PC-9 (cell line): ENCODE measurements around the gene SPOP. TPM values are rescaled to one million over a fixed set of nuclear protein-coding genes. Genes with fewer than 3 reads are reported as not detected.

Experiments used
- BruUV-seq: library from RNA; stranded (reverse); fragments of 400-500 nt; replicated peaks from 2 replicates; lab custom pipeline; 2021; lab: Mats Ljungman, UMichigan
- CTCF ChIA-PET: fragments of 300-600 bp; sonication (Branson Sonifier 250); formaldehyde crosslinking; loops from one replicate; lab custom pipeline; 2022; ENCODE audit warnings: antibody characterized with exemption; lab: Charles Lee
- POLR2A ChIA-PET: fragments of 300-600 bp; sonication (Branson Sonifier 250); formaldehyde crosslinking; loops from one replicate; lab custom pipeline; 2022; ENCODE audit warnings: antibody characterized with exemption; ENCODE audit not compliant: unreplicated experiment; lab: Charles Lee
- DNase-seq, 2 experiments: peaks; one replicate each; pipeline versions ENCODE4 v3.0.0 to v3.0.0-alpha.2; 2015 to 2022; ENCODE audit warnings: mixed read lengths in 1 of 2
- H2AFZ ChIP-seq: fragments of 200-600 bp; sonication (generic); 2 replicates; pipeline ENCODE4 v1.8.1; 2017; ENCODE audit warnings: antibody characterized with exemption
- H3F3A ChIP-seq: fragments of 200-600 bp; sonication (generic); 2 replicates; pipeline ENCODE4 v1.8.1; 2017; ENCODE audit warnings: antibody characterized with exemption, mild to moderate bottlenecking, low read depth; ENCODE audit not compliant: insufficient read depth
- H3K27ac ChIP-seq: fragments of 200-600 bp; sonication (generic); 2 replicates; pipeline ENCODE4 v1.6.1; 2016; ENCODE audit warnings: mixed run types
- H3K27me3 ChIP-seq: fragments of 200-600 bp; sonication (generic); 2 replicates; pipeline ENCODE4 v1.6.1; 2016; ENCODE audit warnings: low read depth, mixed run types; ENCODE audit not compliant: insufficient read depth
- H3K36me3 ChIP-seq: fragments of 200-600 bp; sonication (generic); 2 replicates; pipeline ENCODE4 v1.6.1; 2016; ENCODE audit warnings: low read depth, mixed run types
- H3K4me1 ChIP-seq: fragments of 200-600 bp; sonication (generic); replicated peaks from 2 replicates; pipeline ENCODE4 v1.6.1; 2016; ENCODE audit warnings: mixed run types; ENCODE audit not compliant: insufficient read depth
- H3K4me2 ChIP-seq: fragments of 200-600 bp; sonication (generic); 2 replicates; pipeline ENCODE4 v1.6.1; 2017; ENCODE audit warnings: mixed run types
- H3K4me3 ChIP-seq: fragments of 200-600 bp; sonication (generic); 2 replicates; pipeline ENCODE4 v1.6.1; 2016; ENCODE audit warnings: mixed run types
- H3K79me2 ChIP-seq: fragments of 200-600 bp; sonication (generic); 2 replicates; pipeline ENCODE4 v1.6.1; 2017; ENCODE audit warnings: low read depth, mixed run types
- H3K9me2 ChIP-seq: fragments of 200-600 bp; sonication (generic); 2 replicates; pipeline ENCODE4 v1.8.1; 2017; ENCODE audit warnings: mild to moderate bottlenecking; ENCODE audit not compliant: insufficient read depth
- H3K9me3 ChIP-seq: fragments of 200-600 bp; sonication (generic); 2 replicates; pipeline ENCODE4 v1.8.1; 2016; ENCODE audit warnings: low read depth; ENCODE audit not compliant: insufficient read depth
- H4K20me1 ChIP-seq: fragments of 200-600 bp; sonication (generic); 2 replicates; pipeline ENCODE4 v1.8.1; 2017; ENCODE audit not compliant: insufficient read depth
- EZH2 ChIP-seq: fragments of 200-600 bp; sonication (generic); IDR thresholded peaks from 2 replicates; pipeline ENCODE4 v1.8.0; 2017; ENCODE audit warnings: antibody characterized with exemption, low read depth
- intact Hi-C: fragments of 100-400 bp; cut with micrococcal nuclease; formaldehyde crosslinking; loops from one replicate; pipeline ENCODE4 v1.10.0; 2022; ENCODE audit not compliant: unreplicated experiment
- total RNA-seq: library from RNA; stranded (reverse); gene quantifications from 2 replicates; pipeline ENCODE4 v1.2.3, GENCODE V29; 2021
- TF ChIP-seq, protein P1 (sequence below): fragments of 200-600 bp; sonication (generic); conservative IDR thresholded peaks from 2 replicates; pipeline ENCODE4 v1.6.1; 2017; ENCODE audit warnings: mixed run types, antibody characterized with exemption, mild to moderate bottlenecking, moderate library complexity

Gene SPOP
- total RNA-seq, 1 experiment from 2014 or later, result 41.7 TPM

DNA sequence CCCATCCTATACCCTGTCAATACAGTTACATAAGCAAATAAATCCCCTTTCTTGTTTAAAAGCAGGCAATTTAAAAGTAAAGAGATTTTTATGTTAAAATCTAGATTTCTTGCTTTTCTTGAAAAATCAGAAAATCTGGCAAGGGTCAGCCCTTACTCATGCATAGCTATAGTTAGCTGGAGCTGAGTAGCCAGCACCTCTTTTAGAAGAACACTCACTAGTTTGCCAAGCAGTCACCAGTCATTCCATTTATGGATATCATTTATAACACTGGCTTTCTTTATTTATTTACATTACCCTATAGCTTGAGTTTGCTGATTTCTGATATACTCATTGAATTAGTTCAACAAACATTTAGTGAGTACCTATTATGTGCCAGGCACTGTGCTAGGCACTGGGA, 56.5 kb downstream of the SPOP start:
- TF ChIP-seq EZH2, result no peak
- TF ChIP-seq, protein P1, sequence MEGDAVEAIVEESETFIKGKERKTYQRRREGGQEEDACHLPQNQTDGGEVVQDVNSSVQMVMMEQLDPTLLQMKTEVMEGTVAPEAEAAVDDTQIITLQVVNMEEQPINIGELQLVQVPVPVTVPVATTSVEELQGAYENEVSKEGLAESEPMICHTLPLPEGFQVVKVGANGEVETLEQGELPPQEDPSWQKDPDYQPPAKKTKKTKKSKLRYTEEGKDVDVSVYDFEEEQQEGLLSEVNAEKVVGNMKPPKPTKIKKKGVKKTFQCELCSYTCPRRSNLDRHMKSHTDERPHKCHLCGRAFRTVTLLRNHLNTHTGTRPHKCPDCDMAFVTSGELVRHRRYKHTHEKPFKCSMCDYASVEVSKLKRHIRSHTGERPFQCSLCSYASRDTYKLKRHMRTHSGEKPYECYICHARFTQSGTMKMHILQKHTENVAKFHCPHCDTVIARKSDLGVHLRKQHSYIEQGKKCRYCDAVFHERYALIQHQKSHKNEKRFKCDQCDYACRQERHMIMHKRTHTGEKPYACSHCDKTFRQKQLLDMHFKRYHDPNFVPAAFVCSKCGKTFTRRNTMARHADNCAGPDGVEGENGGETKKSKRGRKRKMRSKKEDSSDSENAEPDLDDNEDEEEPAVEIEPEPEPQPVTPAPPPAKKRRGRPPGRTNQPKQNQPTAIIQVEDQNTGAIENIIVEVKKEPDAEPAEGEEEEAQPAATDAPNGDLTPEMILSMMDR, result no peak
- no peak overlapping the region for H2AFZ ChIP-seq
- H3K27me3 ChIP-seq, result no peaks in the 10 kb centered on the region
- ChIA-PET POLR2A (no interaction called here), CTCF (no interaction called here)
- intact Hi-C loops, result loop anchor here (10.0 kb wide), 1 partner anchor 53 kb away; the partner anchor contains the start of gene SPOP
- H3K4me3 ChIP-seq, result no peak overlapping the region
- H3K9me2 ChIP-seq, result no peaks in the 10 kb centered on the region
- no peaks in the 10 kb centered on the region for H3K79me2 ChIP-seq
- peaks cover 30% of the 10 kb centered on the region; the same call in 1 of the 2 replicates for H4K20me1 ChIP-seq
- no peak for DNase-seq
- no peaks in the 10 kb centered on the region for H3K9me3 ChIP-seq
- no TSS peak for BruUV-seq
- H3K27ac ChIP-seq, result no peak overlapping the region
- H3F3A ChIP-seq, result 0 out of 2 replicates have a peak, but pooled peaks cover 2% of the 10 kb centered on the region
- H3K4me1 ChIP-seq, result no peaks in the 10 kb centered on the region
- H3K36me3 ChIP-seq, result peaks cover 23% of the 10 kb centered on the region
- no peak overlapping the region for H3K4me2 ChIP-seq

DNA sequence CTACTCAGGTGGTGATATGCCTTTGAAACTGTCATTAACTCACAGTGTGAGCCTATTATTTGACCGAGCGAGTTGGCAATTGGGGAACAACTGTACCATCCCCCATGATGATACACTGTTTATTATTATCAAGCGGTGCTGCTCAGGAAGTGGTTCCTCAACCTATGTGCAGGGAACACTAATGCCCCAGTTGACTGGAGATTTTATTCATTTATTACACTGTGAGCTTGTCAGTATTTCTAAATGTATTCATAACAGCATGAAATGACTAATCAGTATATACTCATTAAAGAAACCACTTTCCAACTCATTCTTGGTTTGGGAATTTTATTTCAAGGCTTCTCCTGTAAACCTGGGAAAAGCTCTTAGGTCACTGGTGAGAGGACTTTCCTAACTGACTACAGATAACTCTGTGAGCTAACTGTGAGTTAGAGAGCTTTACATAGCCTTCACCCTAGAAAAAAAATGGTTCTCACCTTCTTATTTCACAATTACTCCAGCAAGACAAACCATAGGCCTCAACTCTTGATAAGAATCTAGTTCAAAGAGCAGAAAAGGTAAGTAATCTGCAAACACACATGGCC, 59.8 kb downstream of the SPOP start:
- H3K9me3 ChIP-seq, result no peaks in the 10 kb centered on the region
- H3K27ac ChIP-seq, result no peak overlapping the region
- H2AFZ ChIP-seq, result no peak overlapping the region
- no peaks in the 10 kb centered on the region for H3K4me1 ChIP-seq
- ChIA-PET POLR2A (interaction anchor here (0.6 to 0.7 kb wide), 3 partner anchors 17 to 314 kb away, joined by 5 to 8 read pairs (median 5); no protein-coding TSS in a partner anchor), CTCF (no interaction called here)
- H3K9me2 ChIP-seq, result no peaks in the 10 kb centered on the region
- no TSS peak for BruUV-seq
- H3K36me3 ChIP-seq, result peaks cover 38% of the 10 kb centered on the region
- no peaks in the 10 kb centered on the region for H3K79me2 ChIP-seq
- no peak overlapping the region for H3K4me2 ChIP-seq
- intact Hi-C loops, result no loop called here
- TF ChIP-seq, protein P1, result no peak
- TF ChIP-seq EZH2, result no peak
- H3K27me3 ChIP-seq, result no peaks in the 10 kb centered on the region
- peaks cover 15% of the 10 kb centered on the region; the same call in 1 of the 2 replicates for H4K20me1 ChIP-seq
- no peak overlapping the region for H3K4me3 ChIP-seq
- no peaks in the 10 kb centered on the region for H3F3A ChIP-seq
- DNase-seq, result no peak

DNA sequence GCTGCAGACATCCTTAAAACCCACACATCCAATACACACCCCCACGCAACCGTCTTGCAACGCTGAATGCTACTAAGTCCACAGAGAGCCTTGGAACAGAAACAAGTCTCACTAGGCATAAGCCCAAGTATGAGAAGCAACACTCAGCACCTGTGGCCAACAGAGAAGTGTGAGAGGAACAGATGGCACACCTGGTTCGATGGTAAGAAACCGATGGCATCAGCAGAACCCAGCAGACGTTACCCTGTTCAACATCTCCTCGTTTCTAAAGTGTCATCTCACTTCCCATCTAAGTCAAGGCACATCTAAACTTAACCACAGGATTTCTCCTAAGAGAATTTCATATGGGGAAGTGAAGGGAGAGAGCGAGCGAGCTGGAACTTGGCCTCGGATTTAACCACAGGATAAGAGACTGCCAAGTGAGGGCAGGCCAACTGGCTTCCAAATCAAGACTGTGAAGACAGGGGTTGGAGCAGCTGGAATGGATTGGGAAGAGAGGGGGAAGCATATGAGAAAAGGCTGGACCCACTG, 61.2 kb downstream of the SPOP start:
- H3K9me3 ChIP-seq, result no peaks in the 10 kb centered on the region
- no peak for DNase-seq
- intact Hi-C loops, result no loop called here
- peaks cover 10% of the 10 kb centered on the region; the same call in 1 of the 2 replicates for H4K20me1 ChIP-seq
- H3K36me3 ChIP-seq, result peaks cover 33% of the 10 kb centered on the region
- no peak overlapping the region for H3K27ac ChIP-seq
- BruUV-seq, result no TSS peak
- no peaks in the 10 kb centered on the region for H3K4me1 ChIP-seq
- no peak overlapping the region for H3K4me2 ChIP-seq
- no peak overlapping the region for H2AFZ ChIP-seq
- ChIA-PET CTCF (no interaction called here), POLR2A (no interaction called here)
- TF ChIP-seq, protein P1, result no peak
- no peak for TF ChIP-seq EZH2
- no peaks in the 10 kb centered on the region for H3K9me2 ChIP-seq
- H3K79me2 ChIP-seq, result no peaks in the 10 kb centered on the region
- no peaks in the 10 kb centered on the region for H3K27me3 ChIP-seq
- H3F3A ChIP-seq, result no peaks in the 10 kb centered on the region
- no peak overlapping the region for H3K4me3 ChIP-seq
